Activated CD4-positive, alpha-beta memory T cell treated with anti-CD3 and anti-CD28 coated beads, Interleukin-2, amount 10 ng/mL, durations not matched to agents 7 days and 5 days (primary cell): ENCODE data around the gene CLCN1. TPM values are rescaled to one million over a fixed set of nuclear protein-coding genes. Genes with fewer than 3 reads are reported as not detected.
"Not testable (repeated sequence)": the region's sequence is repeated elsewhere in the genome, so short reads cannot be mapped to it uniquely, and the experiment has no call there.

Experiments
- CTCF ChIA-PET: fragments of 350-600 bp; sonication (Branson Sonifier 250); formaldehyde crosslinking; loops from one replicate; lab custom pipeline; 2021; ENCODE audit warnings: antibody characterized with exemption, inconsistent platforms; lab: Charles Lee
- POLR2A ChIA-PET: fragments of 350-600 bp; sonication (Branson Sonifier 250); formaldehyde crosslinking; loops from one replicate; lab custom pipeline; 2021; ENCODE audit warnings: antibody characterized with exemption; lab: Charles Lee
- DNase-seq: peaks from one replicate; pipeline ENCODE4 v3.0.0-alpha.2; 2020
- H3K27ac Mint-ChIP-seq: one replicate; pipeline ENCODE4 v1.8.0; 2021; ENCODE audit warnings: mild to moderate bottlenecking, mixed read lengths
- H3K27me3 Mint-ChIP-seq: one replicate; pipeline ENCODE4 v1.8.0; 2021; ENCODE audit warnings: mixed read lengths
- H3K36me3 Mint-ChIP-seq: one replicate; pipeline ENCODE4 v1.8.0; 2021; ENCODE audit warnings: low read depth, mixed read lengths
- H3K4me1 Mint-ChIP-seq: one replicate; pipeline ENCODE4 v1.8.0; 2021; ENCODE audit warnings: mixed read lengths
- H3K4me3 Mint-ChIP-seq: one replicate; pipeline ENCODE4 v1.8.0; 2021; ENCODE audit warnings: mild to moderate bottlenecking, mixed read lengths
- H3K9me3 Mint-ChIP-seq: one replicate; pipeline ENCODE4 v1.8.0; 2021; ENCODE audit warnings: mixed read lengths
- total RNA-seq, 2 experiments: library from RNA; stranded (reverse); gene quantifications; one replicate each; pipeline ENCODE4 v1.2.3, GENCODE V29; 2021

CLCN1 gene
- total RNA-seq, 2 experiments from 2014 or later = 0.10 TPM; not detected in 1

- POLR2A ChIA-PET = interaction anchor here (0.9 to 1.1 kb wide), 2 partner anchors 22 to 41 kb away, joined by 4 to 6 read pairs; partner anchors contain the start of gene GSTK1
- DNase-seq = no peak
- Mint-ChIP-seq H3K27ac (no peak overlapping the region), H3K27me3 (no peaks in the 10 kb centered on the region), H3K4me3 (no peak overlapping the region), H3K36me3 (peaks cover 26% of the 10 kb centered on the region), H3K4me1 (peaks cover 49% of the 10 kb centered on the region), H3K9me3 (peaks cover 7% of the 10 kb centered on the region)
- CTCF ChIA-PET = no interaction called here
Observed at GRCh38 chr7:143285470-143285778, 30.5 kb upstream of the CLCN1 start.

GRCh38 chr7:143285806-143286521 lies 29.9 kb upstream of the CLCN1 start:
- DNase-seq = no peak
- Mint-ChIP-seq H3K4me3 (no peak overlapping the region), H3K4me1 (peaks cover 49% of the 10 kb centered on the region), H3K9me3 (peaks cover 7% of the 10 kb centered on the region), H3K27me3 (no peaks in the 10 kb centered on the region), H3K27ac (no peak overlapping the region), H3K36me3 (peaks cover 32% of the 10 kb centered on the region)
- ChIA-PET POLR2A (interaction anchor here (0.8 to 2.5 kb wide), 5 partner anchors 10 to 42 kb away, joined by 3 to 56 read pairs (median 4); partner anchors contain the start of gene GSTK1), CTCF (no interaction called here)

- no peak overlapping the region for H3K4me3 Mint-ChIP-seq
- no peak for DNase-seq
- POLR2A ChIA-PET = interaction anchor here (0.8 to 2.5 kb wide), 7 partner anchors 9 to 42 kb away, joined by 3 to 56 read pairs (median 7); partner anchors contain the start of gene GSTK1
- peaks cover 52% of the 10 kb centered on the region for H3K4me1 Mint-ChIP-seq
- CTCF ChIA-PET = interaction anchor here (2.1 kb wide), 1 partner anchor 46 kb away, joined by 16 read pairs; no protein-coding TSS in a partner anchor
- H3K36me3 Mint-ChIP-seq = peaks cover 37% of the 10 kb centered on the region
- H3K9me3 Mint-ChIP-seq = peaks cover 7% of the 10 kb centered on the region
- no peaks in the 10 kb centered on the region for H3K27me3 Mint-ChIP-seq
- H3K27ac Mint-ChIP-seq = peak overlapping the region; percentile 42
Observed at GRCh38 chr7:143286522-143286890, 29.4 kb upstream of the CLCN1 start.

GRCh38 chr7:143287339-143287934 lies 28.5 kb upstream of the CLCN1 start:
- Mint-ChIP-seq H3K36me3 (peaks cover 44% of the 10 kb centered on the region), H3K27ac (peak overlapping the region; percentile 82), H3K4me3 (peak overlapping the region; percentile 89), H3K27me3 (no peaks in the 10 kb centered on the region), H3K4me1 (peaks cover 54% of the 10 kb centered on the region), H3K9me3 (peaks cover 7% of the 10 kb centered on the region)
- POLR2A ChIA-PET = interaction anchor here (0.6 to 2.5 kb wide), 26 partner anchors 8 to 1549 kb away, joined by 3 to 56 read pairs (median 7); partner anchors contain the start of genes GSTK1 and SSBP1
- DNase-seq = no peak
- CTCF ChIA-PET = interaction anchor here (0.7 to 2.1 kb wide), 17 partner anchors 8 to 120 kb away, joined by 3 to 16 read pairs (median 4); partner anchors contain the start of gene GSTK1

- peaks cover 50% of the 10 kb centered on the region for H3K36me3 Mint-ChIP-seq
- peak within 1 kb of the TSS; percentile 82 for H3K27ac Mint-ChIP-seq
- DNase-seq = peak; percentile 99
- H3K9me3 Mint-ChIP-seq = peaks cover 7% of the 10 kb centered on the region
- POLR2A ChIA-PET = interaction anchor here (0.6 to 2.5 kb wide), 29 partner anchors 8 to 1550 kb away, joined by 3 to 56 read pairs (median 7); partner anchors contain the start of genes GSTK1 and SSBP1
- peaks cover 55% of the 10 kb centered on the region for H3K4me1 Mint-ChIP-seq
- CTCF ChIA-PET = interaction anchor here (0.7 to 2.1 kb wide), 18 partner anchors 9 to 119 kb away, joined by 3 to 16 read pairs (median 4); partner anchors contain the start of gene GSTK1
- H3K4me3 Mint-ChIP-seq = peak within 1 kb of the TSS; percentile 89
- H3K27me3 Mint-ChIP-seq = no peaks in the 10 kb centered on the region
Observed at GRCh38 chr7:143287935-143288826, 27.7 kb upstream of the CLCN1 start, which contains the start of gene CASP2. CASP2 (plus strand) TSS chr7:143288351; CDS start chr7:143288456, 105 bp downstream.

- ChIA-PET POLR2A (interaction anchor here (0.8 to 2.5 kb wide), 22 partner anchors 7 to 481 kb away, joined by 3 to 56 read pairs (median 8); partner anchors contain the start of gene GSTK1), CTCF (interaction anchor here (0.8 to 14.0 kb wide), 9 partner anchors 9 to 91 kb away, joined by 4 to 250 read pairs (median 11); partner anchors contain the start of gene GSTK1)
- Mint-ChIP-seq H3K4me3 (peak overlapping the region; percentile 89), H3K27me3 (no peaks in the 10 kb centered on the region), H3K27ac (peak overlapping the region; percentile 79), H3K4me1 (peaks cover 53% of the 10 kb centered on the region), H3K9me3 (peaks cover 7% of the 10 kb centered on the region), H3K36me3 (peaks cover 56% of the 10 kb centered on the region)
- DNase-seq = no peak
Observed at GRCh38 chr7:143288836-143289235, 27.1 kb upstream of the CLCN1 start.

- Mint-ChIP-seq H3K27ac (peak overlapping the region; percentile 79), H3K4me1 (peaks cover 54% of the 10 kb centered on the region), H3K4me3 (peak overlapping the region; percentile 89), H3K9me3 (peaks cover 7% of the 10 kb centered on the region), H3K27me3 (no peaks in the 10 kb centered on the region), H3K36me3 (peaks cover 62% of the 10 kb centered on the region)
- POLR2A ChIA-PET = interaction anchor here (0.6 to 5.2 kb wide), 12 partner anchors 8 to 93 kb away, joined by 3 to 43 read pairs (median 4); partner anchors contain the start of gene GSTK1
- CTCF ChIA-PET = interaction anchor here (0.7 to 14.0 kb wide), 5 partner anchors 10 to 56 kb away, joined by 3 to 250 read pairs (median 6); partner anchors contain the start of gene GSTK1
- no peak for DNase-seq
Observed at GRCh38 chr7:143289421-143289820, 26.5 kb upstream of the CLCN1 start.

GRCh38 chr7:143289888-143290287 lies 26.0 kb upstream of the CLCN1 start:
- not testable (repeated sequence) for H3K9me3 Mint-ChIP-seq, H3K27me3 Mint-ChIP-seq, DNase-seq
- Mint-ChIP-seq H3K27ac (peak overlapping the region; percentile 79), H3K4me1 (peaks cover 57% of the 10 kb centered on the region), H3K36me3 (peaks cover 67% of the 10 kb centered on the region), H3K4me3 (peak overlapping the region; percentile 89)
- CTCF ChIA-PET = interaction anchor here (0.7 to 14.0 kb wide), 5 partner anchors 10 to 55 kb away, joined by 3 to 250 read pairs (median 6); partner anchors contain the start of gene GSTK1
- POLR2A ChIA-PET = interaction anchor here (0.6 to 5.2 kb wide), 12 partner anchors 8 to 92 kb away, joined by 3 to 43 read pairs (median 4); partner anchors contain the start of gene GSTK1

- Mint-ChIP-seq H3K4me1 (peaks cover 61% of the 10 kb centered on the region), H3K27ac (peak overlapping the region; percentile 79), H3K9me3 (peaks cover 7% of the 10 kb centered on the region)
Observed at GRCh38 chr7:143290293-143290692, 25.6 kb upstream of the CLCN1 start.

GRCh38 chr7:143292876-143293275 lies 23.0 kb upstream of the CLCN1 start:
- Mint-ChIP-seq H3K36me3 (peaks cover 86% of the 10 kb centered on the region), H3K27me3 (no peaks in the 10 kb centered on the region), H3K27ac (no peak overlapping the region), H3K4me3 (no peak overlapping the region), H3K9me3 (peaks cover under 1% of the 10 kb centered on the region), H3K4me1 (peaks cover 70% of the 10 kb centered on the region)
- CTCF ChIA-PET = interaction anchor here (0.6 to 14.0 kb wide), 8 partner anchors 9 to 77 kb away, joined by 3 to 250 read pairs (median 4); no protein-coding TSS in a partner anchor
- DNase-seq = no peak
- POLR2A ChIA-PET = interaction anchor here (1.0 to 5.2 kb wide), 3 partner anchors 29 to 53 kb away, joined by 3 to 43 read pairs (median 11); partner anchors contain the start of gene GSTK1

More at GRCh38 chr7:143290293-143290692, 25.6 kb upstream of the CLCN1 start:
- ChIA-PET CTCF (interaction anchor here (1.9 to 14.0 kb wide), 3 partner anchors 10 to 55 kb away, joined by 6 to 250 read pairs (median 31); no protein-coding TSS in a partner anchor), POLR2A (interaction anchor here (0.6 to 5.2 kb wide), 7 partner anchors 9 to 92 kb away, joined by 3 to 43 read pairs (median 6); partner anchors contain the start of gene GSTK1)
- peak overlapping the region; percentile 89 for H3K4me3 Mint-ChIP-seq
- H3K36me3 Mint-ChIP-seq = peaks cover 71% of the 10 kb centered on the region
- no peaks in the 10 kb centered on the region for H3K27me3 Mint-ChIP-seq
- no peak for DNase-seq

- Mint-ChIP-seq H3K4me1 (peaks cover 78% of the 10 kb centered on the region), H3K4me3 (no peak overlapping the region)
- POLR2A ChIA-PET = interaction anchor here (0.7 to 2.5 kb wide), 6 partner anchors 8 to 84 kb away, joined by 3 to 15 read pairs (median 8); partner anchors contain the start of genes CASP2 and GSTK1
Observed at GRCh38 chr7:143295870-143296269, 20.0 kb upstream of the CLCN1 start.

More at GRCh38 chr7:143295870-143296269, 20.0 kb upstream of the CLCN1 start:
- H3K27ac Mint-ChIP-seq = peak overlapping the region; percentile 71
- CTCF ChIA-PET = interaction anchor here (1.0 to 14.0 kb wide), 9 partner anchors 9 to 76 kb away, joined by 3 to 250 read pairs (median 4); partner anchors contain the start of gene GSTK1
- no peaks in the 10 kb centered on the region for H3K9me3 Mint-ChIP-seq
- DNase-seq = no peak
- no peaks in the 10 kb centered on the region for H3K27me3 Mint-ChIP-seq
- peaks cover 90% of the 10 kb centered on the region for H3K36me3 Mint-ChIP-seq
